Large intestine (tissue), 3 donors: ENCODE measurements around the gene NPL. TPM values are rescaled to one million over a fixed set of nuclear protein-coding genes. Genes with fewer than 3 reads are reported as not detected.

Source experiments
- DNase-seq, 2 donors: peaks; one replicate each; pipeline versions ENCODE4 v3.0.0 to v3.0.0-alpha.2; 2013
- H3K27ac ChIP-seq: one replicate; pipeline ENCODE4 v1.5.1; 2013; ENCODE audit warnings: low read length
- H3K27me3 ChIP-seq: 2 replicates; pipeline ENCODE4 v1.6.1; 2013; ENCODE audit warnings: low read length; ENCODE audit not compliant: control insufficient read depth, insufficient read depth
- H3K36me3 ChIP-seq: 2 replicates; pipeline ENCODE4 v1.6.1; 2013; ENCODE audit warnings: low read length; ENCODE audit not compliant: control insufficient read depth, insufficient read depth
- H3K4me1 ChIP-seq: one replicate; pipeline ENCODE4 v1.6.1; 2013; ENCODE audit warnings: low read length; ENCODE audit not compliant: control insufficient read depth, insufficient read depth
- H3K4me3 ChIP-seq: one replicate; pipeline ENCODE4 v1.5.1; 2013; ENCODE audit warnings: low read length
- H3K9me3 ChIP-seq: one replicate; pipeline ENCODE4 v1.6.1; 2013; ENCODE audit warnings: mild to moderate bottlenecking, low read depth, low read length, moderate library complexity; ENCODE audit not compliant: control insufficient read depth
- WGBS: methylation state at CpG from one replicate; pipeline ENCODE4 v1.1.5; 2013; ENCODE audit warnings: low lambda C conversion rate; ENCODE audit not compliant: insufficient coverage; 5-methylcytosine and 5-hydroxymethylcytosine counted together
- polyA plus RNA-seq: library from polyadenylated mRNA; unstranded; fragments of 120-200 nt; gene quantifications from one replicate; pipeline ENCODE4 v1.2.1, GENCODE V29; 2013

Gene NPL
- polyA plus RNA-seq, 1 donor, result 28.0 TPM

DNA sequence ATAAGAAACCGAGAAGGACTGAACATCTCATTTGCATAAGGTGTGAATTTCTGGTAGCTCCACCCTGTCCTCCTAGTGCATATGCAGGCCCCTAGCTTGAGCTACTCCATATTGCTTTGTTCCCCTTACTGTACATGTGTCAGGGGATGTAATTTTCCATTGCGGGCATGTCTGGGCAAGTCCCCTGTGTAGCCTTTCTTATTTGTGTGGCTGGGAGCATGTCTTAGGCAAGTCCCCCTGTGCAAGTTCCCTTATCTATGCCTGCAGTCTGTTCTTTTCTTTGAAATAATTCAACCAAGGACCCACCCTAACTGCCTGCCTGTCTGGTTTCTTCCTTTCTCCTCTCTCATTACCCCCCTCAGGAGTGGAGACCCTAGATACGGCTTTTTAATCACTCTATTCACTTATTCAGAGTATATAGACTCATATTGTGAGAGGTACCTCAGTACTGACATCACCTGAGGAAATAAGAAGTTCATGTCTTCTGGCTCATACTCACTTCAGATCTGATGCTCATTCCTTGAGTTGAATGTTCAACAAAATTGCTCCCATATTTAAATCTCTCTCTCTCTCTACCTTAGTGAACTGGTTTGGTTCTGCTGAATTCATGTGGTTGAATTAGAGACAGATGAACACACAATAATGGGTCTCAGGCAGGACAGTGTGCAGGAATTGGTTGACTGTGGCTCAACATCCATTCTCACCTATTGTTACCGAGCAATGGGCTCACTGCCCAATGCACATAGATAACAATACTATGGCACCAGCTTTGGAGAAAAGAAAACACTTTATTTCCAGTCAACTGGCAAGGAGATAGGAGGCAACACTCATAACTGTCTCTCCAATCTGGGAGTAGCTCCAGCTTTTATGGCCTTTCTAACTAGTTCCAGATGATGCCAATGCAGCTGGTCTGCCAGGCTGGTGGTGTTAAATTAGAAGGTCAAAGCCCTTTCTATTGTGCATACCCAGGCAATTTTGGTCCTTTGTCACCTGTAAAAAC, 27.9 kb upstream of the NPL start:
- WGBS, result no CpG with 5 or more reads among the region's 4 CpGs
- no peaks in the 10 kb centered on the region for H3K9me3 ChIP-seq
- H3K4me1 ChIP-seq, result no peaks in the 10 kb centered on the region
- DNase-seq, result no peak
- H3K36me3 ChIP-seq, result no peaks in the 10 kb centered on the region
- no peak overlapping the region for H3K27ac ChIP-seq
- H3K27me3 ChIP-seq, result no peaks in the 10 kb centered on the region
- H3K4me3 ChIP-seq, result no peak overlapping the region

DNA sequence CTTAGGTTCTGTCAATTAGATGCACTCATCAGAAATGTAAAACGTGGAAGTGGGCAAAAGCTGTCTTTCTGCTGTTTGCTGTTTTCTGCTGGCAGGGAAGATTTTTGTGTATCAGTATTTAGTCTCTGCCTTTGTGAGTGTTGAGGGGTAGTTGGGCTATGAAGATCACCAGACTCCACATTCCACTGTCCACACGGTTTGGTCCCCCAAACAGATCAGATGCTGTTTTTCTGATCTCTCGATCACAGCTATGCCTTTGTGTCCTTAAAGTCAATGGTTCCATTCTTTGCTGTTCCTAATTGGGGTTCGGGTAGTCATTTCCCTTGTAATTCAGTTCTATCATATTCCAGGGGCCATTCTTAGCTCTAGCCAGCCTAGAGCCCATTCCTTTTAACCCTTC, 27.0 kb upstream of the NPL start:
- Histone ChIP-seq H3K27me3 (no peaks in the 10 kb centered on the region), H3K4me1 (no peaks in the 10 kb centered on the region), H3K36me3 (no peaks in the 10 kb centered on the region), H3K27ac (no peak overlapping the region), H3K9me3 (no peaks in the 10 kb centered on the region), H3K4me3 (no peak overlapping the region)
- 100% methylated on average over 1 of the region's 4 CpGs for WGBS
- no peak for DNase-seq

DNA sequence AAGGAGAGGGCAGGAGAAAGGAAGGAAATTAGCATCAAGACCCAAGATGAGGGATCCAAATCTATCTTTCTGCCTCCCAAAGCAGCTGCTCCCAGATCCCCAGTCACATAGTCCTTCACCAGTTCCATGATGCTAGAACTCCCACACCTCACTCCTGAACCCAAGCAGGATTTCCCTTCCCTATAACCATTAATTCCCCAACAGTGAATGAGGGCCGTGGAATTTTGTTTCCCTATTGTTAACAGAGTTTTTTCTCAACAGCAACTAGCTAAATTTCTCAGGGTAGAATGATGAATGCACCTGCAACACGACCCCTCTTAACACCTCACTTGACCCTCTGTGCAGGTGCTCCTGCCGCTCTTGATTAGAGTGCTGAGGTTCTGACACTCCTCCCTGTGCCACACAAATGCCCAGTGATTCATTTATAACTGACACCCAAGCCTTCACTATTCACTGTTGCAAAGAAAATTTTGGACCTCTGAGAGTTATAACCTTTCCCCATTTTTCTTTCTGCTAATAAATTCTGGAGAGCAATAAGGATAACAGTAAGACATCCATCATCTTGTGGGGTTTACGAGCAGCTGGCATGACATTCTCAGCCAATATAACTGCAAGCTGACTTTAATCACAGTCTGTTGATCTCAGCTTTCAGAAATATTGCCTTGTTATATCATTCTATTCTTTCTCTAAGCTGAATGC, 25.4 kb upstream of the NPL start:
- Histone ChIP-seq H3K4me3 (no peak overlapping the region), H3K36me3 (no peaks in the 10 kb centered on the region), H3K9me3 (no peaks in the 10 kb centered on the region), H3K27ac (no peak overlapping the region), H3K4me1 (no peaks in the 10 kb centered on the region), H3K27me3 (no peaks in the 10 kb centered on the region)
- no CpG with 5 or more reads among the region's 4 CpGs for WGBS
- DNase-seq, result no peak

DNA sequence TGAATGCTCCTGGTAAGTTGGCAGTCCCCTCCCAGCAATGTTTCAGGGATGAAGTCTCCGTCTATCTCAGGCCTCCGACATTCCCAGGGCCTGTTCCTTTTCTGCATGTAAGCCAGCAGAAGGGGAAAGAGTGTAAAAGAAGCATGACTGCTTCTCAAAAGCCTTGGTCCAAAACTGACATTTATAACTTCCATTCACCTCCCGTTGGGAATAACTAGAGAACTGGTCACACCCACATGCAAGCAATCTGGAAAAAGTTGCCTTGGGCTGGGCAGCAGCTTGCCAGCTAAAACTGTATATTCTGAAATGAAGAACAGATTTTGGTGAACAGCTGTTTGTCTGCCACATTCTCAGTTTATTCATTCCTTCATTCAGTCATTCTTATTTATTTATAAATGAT, 24.2 kb upstream of the NPL start:
- WGBS, result no CpG with 5 or more reads among the region's 3 CpGs
- Histone ChIP-seq H3K4me1 (no peaks in the 10 kb centered on the region), H3K27ac (no peak overlapping the region), H3K9me3 (no peaks in the 10 kb centered on the region), H3K4me3 (no peak overlapping the region), H3K36me3 (no peaks in the 10 kb centered on the region), H3K27me3 (no peaks in the 10 kb centered on the region)
- DNase-seq, result no peak

DNA sequence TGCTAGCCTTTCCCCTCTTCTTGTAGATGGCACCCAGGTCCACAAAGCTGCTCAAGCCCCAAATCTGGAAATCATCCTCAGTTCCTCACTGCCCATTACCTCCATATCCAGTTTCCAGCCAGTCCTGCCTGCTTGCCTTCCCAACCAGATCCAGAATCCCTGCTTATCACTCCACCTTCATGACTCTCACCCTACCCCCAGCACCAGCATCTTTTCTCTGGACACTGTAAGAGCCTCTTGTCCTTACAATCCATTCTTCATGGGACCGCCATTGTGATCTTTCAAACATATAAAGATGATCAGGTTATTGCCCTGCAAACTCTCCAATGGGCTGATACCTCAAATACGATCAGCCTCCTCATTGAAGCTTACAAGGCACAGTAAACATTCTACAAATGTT, 23.5 kb upstream of the NPL start:
- Histone ChIP-seq H3K27me3 (no peaks in the 10 kb centered on the region), H3K36me3 (no peaks in the 10 kb centered on the region), H3K9me3 (no peaks in the 10 kb centered on the region), H3K4me1 (no peaks in the 10 kb centered on the region), H3K27ac (no peak overlapping the region), H3K4me3 (no peak overlapping the region)
- no CpG with 5 or more reads among the region's 2 CpGs for WGBS
- DNase-seq, result no peak

DNA sequence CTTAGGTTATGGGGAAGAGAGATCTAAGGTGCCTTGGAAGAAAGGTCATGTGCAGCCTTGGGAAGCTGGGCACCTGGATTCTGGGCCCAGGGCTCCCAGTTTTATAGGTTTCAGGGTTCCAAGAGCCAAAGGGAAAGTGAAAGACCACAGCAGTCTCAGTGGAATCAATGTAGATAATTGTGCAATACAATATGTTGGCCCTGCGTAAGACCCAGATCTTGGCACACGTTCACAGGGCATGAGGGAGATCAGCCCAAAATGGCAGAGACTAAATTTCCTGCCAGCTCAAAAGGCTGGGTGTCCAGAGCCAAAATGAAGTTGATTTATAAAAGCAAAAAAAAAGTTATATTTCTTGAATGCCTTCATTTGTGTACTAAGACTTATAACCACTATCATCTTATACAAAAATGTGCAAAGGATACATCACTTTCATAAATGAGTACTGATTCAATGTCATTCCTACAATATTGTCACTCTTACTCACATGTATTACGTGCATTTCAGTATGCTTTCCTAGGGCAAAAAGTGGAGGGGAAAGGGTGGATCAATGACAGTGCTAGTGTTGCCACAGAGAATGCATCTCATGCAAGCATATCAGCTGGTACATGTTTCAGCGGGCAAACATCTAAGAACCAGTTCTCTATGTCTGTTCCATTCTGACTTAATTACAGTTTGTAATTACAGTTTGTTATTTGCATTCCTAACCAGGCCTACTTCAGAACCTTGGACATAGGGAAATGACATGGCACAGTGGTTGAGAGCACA, 22.5 kb upstream of the NPL start:
- Histone ChIP-seq H3K27me3 (no peaks in the 10 kb centered on the region), H3K4me1 (no peaks in the 10 kb centered on the region), H3K4me3 (no peak overlapping the region), H3K27ac (no peak overlapping the region), H3K9me3 (no peaks in the 10 kb centered on the region), H3K36me3 (no peaks in the 10 kb centered on the region)
- DNase-seq, result peak in 1 of 2 donors; percentile 38
- WGBS, result no CpG with 5 or more reads among the region's 4 CpGs

DNA sequence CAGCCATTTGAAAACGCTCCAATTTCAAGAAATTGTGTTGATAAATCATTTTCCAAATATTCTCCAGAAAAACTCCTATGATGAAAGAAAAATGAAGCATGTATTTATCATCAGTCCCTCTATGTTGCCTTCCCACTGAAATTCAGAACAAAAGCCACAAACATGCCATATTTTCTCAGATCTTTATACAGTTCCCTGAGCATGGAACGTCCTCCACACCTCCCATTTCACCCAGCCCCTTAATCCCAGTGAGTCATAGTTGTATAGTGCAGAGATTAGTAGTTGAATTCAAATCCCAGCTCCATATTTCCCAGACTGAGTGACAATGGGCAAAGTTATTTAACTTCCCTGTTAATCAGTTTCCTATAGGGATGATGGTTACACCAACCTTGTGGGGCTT, 20.6 kb upstream of the NPL start:
- H3K27ac ChIP-seq, result no peak overlapping the region
- no peaks in the 10 kb centered on the region for H3K9me3 ChIP-seq
- no peaks in the 10 kb centered on the region for H3K36me3 ChIP-seq
- H3K4me3 ChIP-seq, result no peak overlapping the region
- H3K27me3 ChIP-seq, result no peaks in the 10 kb centered on the region
- no peak for DNase-seq
- no peaks in the 10 kb centered on the region for H3K4me1 ChIP-seq
- WGBS, result no CpG with 5 or more reads among the region's 2 CpGs

DNA sequence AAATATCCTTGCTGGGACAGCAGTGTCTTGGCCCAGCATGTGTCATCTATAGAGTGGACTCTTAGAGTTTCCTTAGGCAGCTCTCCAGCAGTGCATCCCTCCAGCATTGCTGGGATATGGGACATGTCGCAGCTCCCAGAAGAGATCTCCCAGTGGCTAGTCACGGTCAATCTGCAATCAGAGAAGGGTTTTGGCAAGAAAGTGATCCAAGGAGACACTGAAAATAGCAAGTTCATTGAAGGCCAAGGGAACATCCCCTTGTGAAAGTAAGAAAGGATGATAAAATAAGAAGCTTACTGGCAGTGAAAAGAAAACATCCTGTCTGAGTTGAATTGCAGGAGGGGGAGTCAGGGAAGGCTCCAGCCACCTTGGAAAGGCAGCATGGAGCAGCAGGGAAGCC, 19.3 kb upstream of the NPL start:
- DNase-seq, result no peak
- no peaks in the 10 kb centered on the region for H3K9me3 ChIP-seq
- H3K4me3 ChIP-seq, result no peak overlapping the region
- 33% methylated on average over 1 of the region's 2 CpGs for WGBS
- H3K27ac ChIP-seq, result no peak overlapping the region
- H3K27me3 ChIP-seq, result peaks cover 6% of the 10 kb centered on the region
- no peaks in the 10 kb centered on the region for H3K36me3 ChIP-seq
- no peaks in the 10 kb centered on the region for H3K4me1 ChIP-seq

DNA sequence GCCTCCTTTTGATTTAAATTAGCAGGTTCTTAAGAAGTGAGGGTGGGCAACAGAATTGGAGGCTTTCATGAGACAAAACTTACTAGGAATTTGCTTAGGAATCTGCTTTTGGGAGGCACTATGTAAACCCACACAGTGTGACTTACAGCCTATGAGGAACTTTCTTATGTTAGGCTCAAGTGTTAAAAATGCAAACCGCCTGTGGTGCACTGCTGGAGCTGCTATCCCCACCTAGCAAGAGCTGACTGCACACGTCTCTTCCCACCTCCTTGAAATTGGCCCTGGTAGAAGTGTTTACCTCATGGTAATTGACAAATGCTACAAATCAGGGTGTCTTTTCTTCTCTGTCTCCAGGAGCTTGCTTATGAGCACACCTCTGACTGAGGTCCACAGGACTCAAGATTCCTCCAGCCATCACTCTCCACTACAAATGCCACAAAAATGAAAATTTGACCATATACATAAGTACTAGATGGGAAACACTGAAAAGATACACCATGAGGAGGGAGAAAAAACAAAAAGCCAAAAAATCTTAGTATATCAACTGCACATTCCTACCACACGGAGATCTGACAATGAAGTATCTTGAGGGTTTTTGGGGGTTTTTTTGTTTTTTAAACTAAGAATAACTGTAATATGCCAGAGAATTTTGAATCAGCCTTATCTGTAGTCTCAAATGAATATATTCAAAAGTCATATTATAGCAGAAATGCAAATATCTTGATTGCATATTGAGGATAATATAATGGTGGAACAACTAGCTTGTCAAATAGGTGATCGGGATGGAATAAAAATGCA, 18.2 kb upstream of the NPL start:
- WGBS, result no CpG with 5 or more reads among the region's 4 CpGs
- no peak for DNase-seq
- Histone ChIP-seq H3K27me3 (peaks cover 6% of the 10 kb centered on the region), H3K36me3 (no peaks in the 10 kb centered on the region), H3K4me3 (no peak overlapping the region), H3K4me1 (no peaks in the 10 kb centered on the region), H3K9me3 (no peaks in the 10 kb centered on the region), H3K27ac (no peak overlapping the region)

DNA sequence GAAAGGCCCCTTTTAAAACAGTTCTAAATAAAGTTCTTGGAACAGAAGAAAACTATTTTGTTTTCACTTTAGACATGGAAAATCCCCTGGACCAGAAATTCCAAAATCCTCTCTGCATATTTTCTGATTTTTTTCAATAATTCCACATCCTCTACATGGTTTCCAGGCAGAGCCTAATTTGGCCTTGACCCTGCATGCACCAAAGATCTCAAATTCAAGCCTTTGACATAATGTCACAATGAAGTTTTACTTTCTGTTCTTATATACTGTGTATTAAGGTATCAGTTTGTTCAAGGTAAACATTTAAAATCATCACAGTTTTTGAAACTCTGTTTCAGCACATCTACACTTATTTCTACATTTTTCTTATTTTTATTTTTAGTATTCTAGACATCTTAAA, 12.2 kb upstream of the NPL start:
- Histone ChIP-seq H3K36me3 (no peaks in the 10 kb centered on the region), H3K27ac (no peak overlapping the region), H3K27me3 (peaks cover 6% of the 10 kb centered on the region), H3K4me1 (no peaks in the 10 kb centered on the region), H3K4me3 (no peak overlapping the region), H3K9me3 (no peaks in the 10 kb centered on the region)
- no peak for DNase-seq
